Measurements from ENCODE around the gene STXBP2.

STXBP2 gene

GRCh38 chr19:7657131-7657751 is 20.3 kb downstream of the STXBP2 start:
- DNase-seq, result no peak

- DNase-seq, result no peak
These were observed 21.3 kb downstream of the STXBP2 start for GRCh38 chr19:7658219-7658686.

- no peak for DNase-seq
These were observed 25.0 kb downstream of the STXBP2 start for GRCh38 chr19:7661744-7662538.

GRCh38 chr19:7662657-7663056 is 25.7 kb downstream of the STXBP2 start:
- no peak for DNase-seq

GRCh38 chr19:7663706-7664105 is 26.8 kb downstream of the STXBP2 start:
- no peak for DNase-seq

- DNase-seq, result no peak
These were observed 28.2 kb downstream of the STXBP2 start for GRCh38 chr19:7665076-7665475.

- DNase-seq, result no peak
These were observed 31.9 kb downstream of the STXBP2 start, which contains the start of gene RETN for GRCh38 chr19:7668842-7669241. Gene RETN, plus strand, starts transcription at chr19:7669049. Its CDS starts 278 bp downstream, at chr19:7669327.

GRCh38 chr19:7669641-7670040 is 32.7 kb downstream of the STXBP2 start:
- no peak for DNase-seq

- no peak for DNase-seq
These were observed 33.4 kb downstream of the STXBP2 start for GRCh38 chr19:7670150-7670783.

- DNase-seq, result no peak
These were observed 33.9 kb downstream of the STXBP2 start for GRCh38 chr19:7670790-7671189.

GRCh38 chr19:7672522-7672921 is 35.6 kb downstream of the STXBP2 start:
- no peak for DNase-seq

- peak; percentile 65 for DNase-seq
These were observed 37.4 kb downstream of the STXBP2 start for GRCh38 chr19:7674010-7675005.

GRCh38 chr19:7676376-7676775 is 39.5 kb downstream of the STXBP2 start:
- DNase-seq, result no peak

GRCh38 chr19:7676854-7677253 is 39.9 kb downstream of the STXBP2 start, which contains the start of gene MCEMP1:
Gene MCEMP1, plus strand, starts transcription at chr19:7677090. Its CDS starts 31 bp downstream, at chr19:7677121.
- DNase-seq, result no peak

GRCh38 chr19:7677669-7678311 is 40.9 kb downstream of the STXBP2 start:
- no peak for DNase-seq

- no peak for DNase-seq
These were observed 42.3 kb downstream of the STXBP2 start for GRCh38 chr19:7678971-7679751.

- no peak for DNase-seq
These were observed 43.1 kb downstream of the STXBP2 start for GRCh38 chr19:7679771-7680605.

GRCh38 chr19:7680606-7681339 is 43.9 kb downstream of the STXBP2 start, which contains the start of gene TRAPPC5:
Gene TRAPPC5, plus strand, starts transcription at chr19:7680833. Its CDS starts 1,421 bp downstream, at chr19:7682254.
- peak; percentile 76 for DNase-seq

Data from EL (cell line).